SU-DHL-6 (cell line): ENCODE measurements around the gene SNX2.

Experiments
- H2AFZ ChIP-seq: fragments of 200-600 bp; sonication (generic); 2 replicates; pipeline ENCODE4 v1.6.1; 2014; ENCODE audit warnings: low read depth, mild to moderate bottlenecking, moderate library complexity, mixed read lengths, antibody characterized with exemption, low read length; ENCODE audit not compliant: severe bottlenecking
- H3F3A ChIP-seq: fragments of 200-600 bp; shearing (Covaris generic); 2 replicates; pipeline ENCODE4 v1.6.0; 2016; ENCODE audit warnings: antibody characterized with exemption, mild to moderate bottlenecking; ENCODE audit not compliant: insufficient read depth
- H3K27ac ChIP-seq: fragments of 200-600 bp; sonication (generic); 2 replicates; pipeline ENCODE4 v1.5.1; 2016; ENCODE audit warnings: low read depth, mild to moderate bottlenecking, low read length, moderate library complexity, mixed read lengths
- H3K27me3 ChIP-seq: fragments of 200-600 bp; sonication (generic), shearing (Covaris generic); 2 replicates; pipeline ENCODE4 v1.6.0; 2014; ENCODE audit warnings: mild to moderate bottlenecking, low read length
- H3K36me3 ChIP-seq: fragments of 200-600 bp; sonication (generic); 2 replicates; pipeline ENCODE4 v1.6.1; 2014; ENCODE audit warnings: mild to moderate bottlenecking, low read length, mixed read lengths
- H3K4me2 ChIP-seq: fragments of 300-600, 200-600 bp; shearing (Covaris generic), sonication (generic); 2 replicates; pipeline ENCODE4 v1.6.0; 2014; ENCODE audit warnings: low read length, low read depth, mild to moderate bottlenecking; ENCODE audit not compliant: poor library complexity, severe bottlenecking
- H3K4me3 ChIP-seq: fragments of 200-600 bp; sonication (generic); 2 replicates; pipeline ENCODE4 v1.5.1; 2014; ENCODE audit warnings: antibody characterized with exemption, low read length, mild to moderate bottlenecking, mixed read lengths; ENCODE audit not compliant: insufficient read depth, poor library complexity, severe bottlenecking
- H3K79me2 ChIP-seq: fragments of 200-600 bp; sonication (generic); 2 replicates; pipeline ENCODE4 v1.6.1; 2014; ENCODE audit warnings: mild to moderate bottlenecking, low read length, moderate library complexity; ENCODE audit not compliant: insufficient read depth
- H3K9ac ChIP-seq: fragments of 200-600 bp; sonication (generic); 2 replicates; pipeline ENCODE4 v1.7.0; 2014; ENCODE audit warnings: mild to moderate bottlenecking, low read length
- H3K9me2 ChIP-seq: fragments of 200-600 bp; sonication (generic); replicated peaks from 2 replicates; pipeline ENCODE4 v1.6.1; 2014; ENCODE audit warnings: low read length; ENCODE audit not compliant: insufficient read depth
- H3K9me3 ChIP-seq: fragments of 200-600 bp; sonication (generic); 2 replicates; pipeline ENCODE4 v1.6.1; 2014; ENCODE audit warnings: low read length, mixed read lengths; ENCODE audit not compliant: insufficient read depth
- H4K20me1 ChIP-seq: fragments of 200-600 bp; sonication (generic); 2 replicates; pipeline ENCODE4 v1.6.1; 2014; ENCODE audit warnings: low read depth, mild to moderate bottlenecking, antibody characterized with exemption, low read length, moderate library complexity, mixed read lengths
- EZH2phosphoT487 ChIP-seq: fragments of 200-600 bp; sonication (generic), shearing (Covaris generic); conservative IDR thresholded peaks from 2 replicates; pipeline ENCODE4 v1.6.1; 2018; ENCODE audit warnings: mild to moderate bottlenecking, antibody characterized with exemption, low read length, moderate library complexity, mixed read lengths
- TF ChIP-seq, protein P1 (sequence below): fragments of 200-600 bp; sonication (generic); IDR thresholded peaks from one replicate; pipeline ENCODE4 v1.5.1; 2017; ENCODE audit warnings: antibody characterized with exemption, mild to moderate bottlenecking, low read length, moderate library complexity; ENCODE audit not compliant: insufficient read depth, poor library complexity, severe bottlenecking

Gene SNX2

DNA sequence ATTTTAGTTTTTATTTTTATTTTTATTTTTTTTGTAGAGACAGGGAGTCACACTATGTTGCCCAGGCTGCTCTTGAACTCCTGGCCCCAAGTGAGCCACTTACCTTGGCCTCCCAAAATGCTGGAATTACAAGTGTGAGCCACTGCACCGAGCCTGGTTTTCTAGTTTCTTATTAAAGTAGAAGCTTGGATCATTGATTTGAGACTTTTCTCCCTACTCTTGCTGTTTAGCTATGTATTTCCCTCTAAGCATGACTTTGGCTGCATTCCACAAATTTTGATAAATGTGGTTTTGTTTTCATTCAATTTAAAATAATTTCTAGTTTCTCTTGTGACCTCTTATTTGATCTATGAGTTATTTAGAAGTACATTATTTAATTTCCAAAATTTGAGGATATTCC is 10.4 kb downstream of the SNX2 start:
- H3F3A ChIP-seq, result no peaks in the 10 kb centered on the region
- no peak overlapping the region for H3K4me3 ChIP-seq
- peaks cover 96% of the 10 kb centered on the region for H3K79me2 ChIP-seq
- H3K9me3 ChIP-seq, result no peaks in the 10 kb centered on the region
- no peaks in the 10 kb centered on the region for H3K27me3 ChIP-seq
- no peak overlapping the region for H3K4me2 ChIP-seq
- TF ChIP-seq, protein P1, sequence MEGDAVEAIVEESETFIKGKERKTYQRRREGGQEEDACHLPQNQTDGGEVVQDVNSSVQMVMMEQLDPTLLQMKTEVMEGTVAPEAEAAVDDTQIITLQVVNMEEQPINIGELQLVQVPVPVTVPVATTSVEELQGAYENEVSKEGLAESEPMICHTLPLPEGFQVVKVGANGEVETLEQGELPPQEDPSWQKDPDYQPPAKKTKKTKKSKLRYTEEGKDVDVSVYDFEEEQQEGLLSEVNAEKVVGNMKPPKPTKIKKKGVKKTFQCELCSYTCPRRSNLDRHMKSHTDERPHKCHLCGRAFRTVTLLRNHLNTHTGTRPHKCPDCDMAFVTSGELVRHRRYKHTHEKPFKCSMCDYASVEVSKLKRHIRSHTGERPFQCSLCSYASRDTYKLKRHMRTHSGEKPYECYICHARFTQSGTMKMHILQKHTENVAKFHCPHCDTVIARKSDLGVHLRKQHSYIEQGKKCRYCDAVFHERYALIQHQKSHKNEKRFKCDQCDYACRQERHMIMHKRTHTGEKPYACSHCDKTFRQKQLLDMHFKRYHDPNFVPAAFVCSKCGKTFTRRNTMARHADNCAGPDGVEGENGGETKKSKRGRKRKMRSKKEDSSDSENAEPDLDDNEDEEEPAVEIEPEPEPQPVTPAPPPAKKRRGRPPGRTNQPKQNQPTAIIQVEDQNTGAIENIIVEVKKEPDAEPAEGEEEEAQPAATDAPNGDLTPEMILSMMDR, result no peak
- no peak for TF ChIP-seq EZH2phosphoT487
- peaks cover 11% of the 10 kb centered on the region; the same call in 1 of the 2 replicates for H3K36me3 ChIP-seq
- H3K9me2 ChIP-seq, result no peaks in the 10 kb centered on the region
- H2AFZ ChIP-seq, result no peak overlapping the region
- no peak overlapping the region for H3K9ac ChIP-seq
- peaks cover 6% of the 10 kb centered on the region for H4K20me1 ChIP-seq
- no peak overlapping the region for H3K27ac ChIP-seq

- no peak overlapping the region for H2AFZ ChIP-seq
- H3K27ac ChIP-seq, result no peak overlapping the region
- no peaks in the 10 kb centered on the region for H3F3A ChIP-seq
- H3K9me3 ChIP-seq, result no peaks in the 10 kb centered on the region
- no peaks in the 10 kb centered on the region for H3K9me2 ChIP-seq
- no peak overlapping the region for H3K9ac ChIP-seq
- peaks cover 98% of the 10 kb centered on the region for H3K79me2 ChIP-seq
- no peak overlapping the region for H3K4me2 ChIP-seq
- H3K4me3 ChIP-seq, result no peak overlapping the region
- TF ChIP-seq, protein P1, result no peak
- no peak for TF ChIP-seq EZH2phosphoT487
- H3K36me3 ChIP-seq, result peaks cover 11% of the 10 kb centered on the region; the same call in 1 of the 2 replicates
- H3K27me3 ChIP-seq, result no peaks in the 10 kb centered on the region
- H4K20me1 ChIP-seq, result no peaks in the 10 kb centered on the region
Measured at GRCh38 chr5:122788371-122788770, 13.5 kb downstream of the SNX2 start.

DNA sequence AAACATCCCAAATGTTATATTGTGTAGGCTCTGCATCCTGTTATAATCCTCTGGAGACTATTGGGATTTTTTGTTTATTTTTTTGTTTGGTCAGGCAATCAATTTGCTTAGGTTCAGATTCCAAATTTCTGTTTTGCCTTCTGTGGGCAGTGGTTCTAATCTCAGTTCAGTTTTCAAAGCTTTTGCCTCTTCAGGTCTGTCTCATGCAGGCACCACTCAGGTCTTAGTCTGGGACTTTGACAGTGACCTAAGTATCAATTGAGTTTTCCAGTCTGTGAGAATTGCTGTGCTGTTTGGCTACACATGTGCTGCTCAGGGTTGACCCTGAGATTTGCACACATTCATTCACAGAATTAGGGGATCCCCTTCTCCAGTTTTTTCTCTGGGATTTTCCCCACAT is 14.1 kb downstream of the SNX2 start:
- Histone ChIP-seq H3K27me3 (no peaks in the 10 kb centered on the region), H3K9ac (no peak overlapping the region), H3K79me2 (peaks cover 92% of the 10 kb centered on the region), H3F3A (no peaks in the 10 kb centered on the region), H2AFZ (no peak overlapping the region), H3K4me2 (no peak overlapping the region), H3K4me3 (no peak overlapping the region), H3K9me2 (no peaks in the 10 kb centered on the region), H3K27ac (no peak overlapping the region), H4K20me1 (no peaks in the 10 kb centered on the region), H3K36me3 (peaks cover 11% of the 10 kb centered on the region; the same call in 1 of the 2 replicates), H3K9me3 (no peaks in the 10 kb centered on the region)
- TF ChIP-seq EZH2phosphoT487, result no peak
- TF ChIP-seq, protein P1, result no peak
